ENCODE results near the gene ATE1. TPM values are rescaled to one million over a fixed set of nuclear protein-coding genes. Genes with fewer than 3 reads are reported as not detected.
A peak's percentile ranks its signal among the peaks of the same experiment; 100 is the strongest.
"Not testable (repeated sequence)": the region's sequence is repeated elsewhere in the genome, so short reads cannot be mapped to it uniquely, and the experiment has no call there.

ATE1 gene
- total RNA-seq, 4 donors from 2014 or later, result 20.8 to 29.5 (median 24.9) TPM

GRCh38 chr10:121928528-121928884 is 675 bp upstream of the ATE1 start:
- TF ChIP-seq CTCF (IDR thresholded peaks at IDR 0.05), result no peak
- no peak for ATAC-seq (ENCODE audit: low FRiP score)
- no peak for DNase-seq (ENCODE audit: low spot score)

GRCh38 chr10:121927318-121927840 is 452 bp downstream of the ATE1 start:
- peak; percentile 90 for ATAC-seq (ENCODE audit: low FRiP score)
- no peak for TF ChIP-seq CTCF (IDR thresholded peaks at IDR 0.05)
- peak; percentile 32 for DNase-seq (ENCODE audit: low spot score)

GRCh38 chr10:121926671-121927317 is 1.0 kb downstream of the ATE1 start:
- ATAC-seq (ENCODE audit: low FRiP score) (no peak), DNase-seq (ENCODE audit: low spot score) (no peak)
- no peak for TF ChIP-seq CTCF (IDR thresholded peaks at IDR 0.05)

- ATAC-seq (ENCODE audit: low FRiP score) (no peak), DNase-seq (ENCODE audit: low spot score) (no peak)
- no peak for TF ChIP-seq CTCF (IDR thresholded peaks at IDR 0.05)
Measured at GRCh38 chr10:121926157-121926556, 1.7 kb downstream of the ATE1 start.

- DNase-seq (ENCODE audit: low spot score) (no peak), ATAC-seq (ENCODE audit: low FRiP score) (no peak)
- TF ChIP-seq CTCF (IDR thresholded peaks at IDR 0.05), result no peak
Measured at GRCh38 chr10:121921238-121921931, 6.4 kb downstream of the ATE1 start.

- ATAC-seq (ENCODE audit: low FRiP score) (no peak), DNase-seq (ENCODE audit: low spot score) (no peak)
- TF ChIP-seq CTCF (IDR thresholded peaks at IDR 0.05), result no peak
Measured at GRCh38 chr10:121919666-121920065, 8.2 kb downstream of the ATE1 start.

GRCh38 chr10:121918800-121919199 is 9.0 kb downstream of the ATE1 start:
- ATAC-seq (ENCODE audit: low FRiP score); DNase-seq (ENCODE audit: low spot score): not testable (repeated sequence)
